Measurements from ENCODE around the gene ADIPOR2. TPM values are rescaled to one million over a fixed set of nuclear protein-coding genes. Genes with fewer than 3 reads are reported as not detected.

The ADIPOR2 gene
- total and polyA plus RNA-seq, 2 of the 4 experiments (the other 2 are of a cell fraction) = 20.0 to 24.9 TPM

DNA sequence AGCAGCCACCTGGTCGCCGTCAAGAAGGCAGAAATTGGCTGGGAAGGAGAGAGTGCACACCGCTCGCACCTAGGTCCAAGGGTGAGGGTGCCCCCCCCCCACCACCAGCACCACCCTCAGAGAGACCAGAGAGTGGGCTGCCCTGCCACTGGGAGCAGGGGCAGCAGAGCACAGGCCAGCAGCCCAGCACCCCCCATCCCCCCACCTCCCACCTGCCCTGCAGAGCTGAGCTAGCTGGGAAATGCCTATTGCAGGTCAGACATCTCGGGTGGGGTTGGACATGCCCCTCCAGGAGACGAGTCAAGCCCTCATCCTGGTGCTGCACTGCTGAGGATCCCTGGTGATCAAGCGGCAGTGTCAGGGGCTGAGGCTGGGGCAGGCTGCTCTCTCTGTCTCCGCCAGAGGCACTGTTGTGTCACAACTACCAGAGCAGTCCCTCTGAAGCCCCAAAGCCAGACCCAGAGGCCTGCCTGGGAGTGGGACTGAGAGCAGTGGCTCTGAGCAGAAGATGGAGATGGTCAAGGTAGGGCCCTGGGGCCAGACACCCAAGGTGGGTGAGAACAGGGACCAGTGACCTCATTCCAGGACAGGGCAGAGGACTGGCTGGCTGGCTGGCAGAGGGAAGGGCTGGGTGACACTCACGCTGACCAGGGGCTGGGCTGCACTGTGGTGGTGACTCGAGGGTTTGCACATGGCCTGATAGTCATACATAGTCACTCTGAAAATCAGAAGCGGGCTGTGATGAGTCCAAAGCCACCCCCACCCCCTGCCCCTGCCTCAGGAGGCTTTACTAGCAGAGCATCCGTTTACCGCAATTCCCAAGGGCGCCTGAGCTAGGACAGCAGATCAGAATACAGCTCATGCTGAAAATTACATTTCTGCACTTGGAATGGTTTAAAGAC, 109.8 kb downstream of the ADIPOR2 start (continued):
- TF ChIP-seq, protein P1, sequence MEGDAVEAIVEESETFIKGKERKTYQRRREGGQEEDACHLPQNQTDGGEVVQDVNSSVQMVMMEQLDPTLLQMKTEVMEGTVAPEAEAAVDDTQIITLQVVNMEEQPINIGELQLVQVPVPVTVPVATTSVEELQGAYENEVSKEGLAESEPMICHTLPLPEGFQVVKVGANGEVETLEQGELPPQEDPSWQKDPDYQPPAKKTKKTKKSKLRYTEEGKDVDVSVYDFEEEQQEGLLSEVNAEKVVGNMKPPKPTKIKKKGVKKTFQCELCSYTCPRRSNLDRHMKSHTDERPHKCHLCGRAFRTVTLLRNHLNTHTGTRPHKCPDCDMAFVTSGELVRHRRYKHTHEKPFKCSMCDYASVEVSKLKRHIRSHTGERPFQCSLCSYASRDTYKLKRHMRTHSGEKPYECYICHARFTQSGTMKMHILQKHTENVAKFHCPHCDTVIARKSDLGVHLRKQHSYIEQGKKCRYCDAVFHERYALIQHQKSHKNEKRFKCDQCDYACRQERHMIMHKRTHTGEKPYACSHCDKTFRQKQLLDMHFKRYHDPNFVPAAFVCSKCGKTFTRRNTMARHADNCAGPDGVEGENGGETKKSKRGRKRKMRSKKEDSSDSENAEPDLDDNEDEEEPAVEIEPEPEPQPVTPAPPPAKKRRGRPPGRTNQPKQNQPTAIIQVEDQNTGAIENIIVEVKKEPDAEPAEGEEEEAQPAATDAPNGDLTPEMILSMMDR (conservative IDR thresholded peaks at IDR 0.05; ENCODE audit: low read depth, low read length) = peak; percentile 66
